HG03469 (cell line): ENCODE measurements around the gene RTF1.

ENCODE experiments used
- ATAC-seq: cut with Tn5 transposase; IDR thresholded peaks from one replicate; pipeline ENCODE4 v1.9.1; 2021; ENCODE audit warnings: mild to moderate bottlenecking, moderate library complexity, moderate number of reproducible peaks; ENCODE audit not compliant: unreplicated experiment

RTF1 gene

GRCh38 chr15:41484937-41485625 is 68.2 kb downstream of the RTF1 start:
- no peak for ATAC-seq

GRCh38 chr15:41486286-41486685 is 69.4 kb downstream of the RTF1 start:
- no peak for ATAC-seq

GRCh38 chr15:41487381-41487780 is 70.5 kb downstream of the RTF1 start:
- ATAC-seq: no peak

GRCh38 chr15:41487802-41488201 is 70.9 kb downstream of the RTF1 start:
- no peak for ATAC-seq

DNA sequence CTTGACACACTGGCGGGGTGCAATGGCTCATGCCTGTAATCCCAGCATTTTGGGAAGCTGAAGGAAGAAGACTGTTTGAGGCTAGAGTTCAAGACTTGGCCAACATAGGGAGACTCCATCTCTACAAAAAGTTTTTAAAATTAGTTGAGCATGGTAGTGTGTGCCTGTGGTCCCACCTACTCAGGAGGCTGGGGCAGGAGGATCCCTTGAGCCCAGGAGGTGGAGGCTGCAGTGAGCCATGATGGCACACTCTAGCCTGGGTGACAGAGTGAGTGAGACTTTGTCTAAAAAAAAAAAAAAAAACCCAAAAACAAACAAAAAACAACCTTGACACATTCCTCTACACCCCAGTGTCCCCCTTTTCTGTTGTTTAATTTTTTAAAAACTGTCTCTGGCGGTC is 72.7 kb downstream of the RTF1 start:
- no peak for ATAC-seq

GRCh38 chr15:41490355-41490754 is 73.5 kb downstream of the RTF1 start:
- ATAC-seq: no peak

GRCh38 chr15:41491889-41492288 is 75.0 kb downstream of the RTF1 start:
- ATAC-seq: no peak

DNA sequence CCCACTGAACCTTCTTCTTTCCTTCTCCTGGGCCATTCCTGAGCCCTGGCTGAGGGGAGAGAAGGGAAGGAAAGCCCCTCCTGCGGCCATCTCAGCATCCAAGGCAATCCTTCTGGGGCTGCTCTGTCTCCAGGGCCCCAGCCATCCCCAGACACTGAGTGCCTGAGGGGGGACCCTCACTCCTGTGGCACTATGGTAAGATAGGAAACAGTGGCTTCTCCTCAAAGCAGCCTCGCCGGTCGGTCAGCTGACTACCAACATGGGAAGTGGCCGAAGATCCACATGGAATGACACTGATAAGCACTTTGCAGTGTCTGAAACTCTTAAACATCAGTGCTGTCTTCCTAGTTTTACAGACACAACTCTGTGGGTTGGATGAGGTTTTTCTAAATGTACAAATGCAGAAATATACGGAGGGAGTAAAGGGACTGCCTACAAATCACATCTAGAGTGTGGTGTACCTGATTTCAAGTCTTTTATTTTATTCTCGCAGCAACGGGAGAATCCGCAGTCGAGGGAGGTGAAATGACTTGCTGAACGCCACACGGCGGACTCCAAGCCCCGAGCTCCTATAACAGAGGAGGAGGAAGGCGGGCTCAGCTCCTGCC is 75.8 kb downstream of the RTF1 start:
- ATAC-seq: no peak

DNA sequence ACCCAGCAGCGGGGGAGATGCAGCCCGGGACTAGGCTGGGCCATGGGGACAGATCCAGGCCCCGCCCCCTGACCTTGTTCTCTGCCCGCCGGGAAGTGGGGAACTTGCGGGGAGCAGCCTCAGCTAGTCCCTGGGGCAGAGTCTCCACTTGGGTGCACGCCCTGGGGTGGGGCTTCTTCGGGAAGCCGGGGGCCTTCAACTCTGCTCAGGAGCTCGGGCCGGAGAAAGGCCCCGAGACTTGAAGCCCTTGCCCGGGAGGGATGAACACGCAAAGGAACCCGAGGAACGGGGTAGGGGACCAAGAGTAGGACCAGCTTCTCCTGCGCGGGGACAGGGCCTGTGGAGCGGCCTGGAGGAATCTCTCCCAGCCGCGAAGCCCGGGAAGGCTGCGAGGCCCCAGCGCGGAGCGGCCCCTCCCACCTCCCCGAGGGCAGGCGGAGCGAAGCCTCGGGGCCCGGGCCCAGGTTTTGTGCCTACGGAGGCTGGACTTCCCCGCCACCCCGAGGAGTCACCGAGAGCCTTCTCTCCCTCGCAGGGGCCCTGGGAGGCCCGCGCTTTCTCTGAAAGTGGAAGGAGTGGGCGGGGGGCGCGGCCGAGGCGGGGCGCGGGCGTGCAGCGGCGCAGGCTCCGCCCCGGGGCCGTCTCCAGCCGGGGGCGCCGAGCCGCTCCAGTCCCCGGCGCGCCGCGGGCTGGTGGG is 76.5 kb downstream of the RTF1 start, which contains the start of gene ITPKA:
Gene ITPKA (plus strand): TSS at position 670 of the 697 bp plus-strand sequence. CDS start 54 bp downstream, outside the sequence.
- no peak for ATAC-seq

GRCh38 chr15:41493902-41494189 is 77.0 kb downstream of the RTF1 start:
- ATAC-seq: no peak

DNA sequence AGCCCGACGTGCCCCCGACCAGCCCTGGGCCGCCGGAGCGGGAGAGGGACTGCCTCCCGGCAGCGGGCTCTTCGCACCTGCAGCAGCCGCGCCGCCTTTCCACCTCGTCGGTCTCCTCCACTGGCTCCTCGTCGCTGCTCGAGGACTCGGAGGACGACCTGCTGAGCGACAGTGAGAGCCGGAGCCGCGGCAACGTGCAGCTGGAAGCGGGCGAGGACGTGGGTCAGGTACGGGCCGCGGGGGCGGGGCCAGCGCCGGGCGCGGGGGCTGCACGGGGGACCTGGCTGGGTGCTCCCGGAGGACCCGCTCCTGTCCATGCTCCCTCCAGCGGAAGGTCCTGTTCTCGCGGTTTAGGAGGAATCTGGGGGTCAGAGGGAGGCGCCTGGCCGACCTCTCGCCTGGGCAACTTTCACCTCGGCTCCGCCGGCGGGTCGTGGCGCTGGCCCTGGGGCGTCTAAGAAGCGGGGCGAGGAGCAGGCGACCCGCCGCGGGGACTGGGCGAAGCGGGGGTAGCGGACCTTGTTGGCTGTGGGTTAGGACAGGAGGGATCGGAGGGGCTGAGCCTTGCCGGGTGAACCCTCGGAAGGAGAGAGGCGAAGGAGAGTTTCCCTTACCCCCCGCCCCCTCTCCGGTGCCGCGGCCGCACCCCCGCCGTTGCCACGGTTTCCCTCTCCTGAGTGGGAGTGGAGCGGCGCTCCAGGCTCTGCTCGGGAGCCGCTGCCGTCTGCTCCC is 77.5 kb downstream of the RTF1 start:
- no peak for ATAC-seq

DNA sequence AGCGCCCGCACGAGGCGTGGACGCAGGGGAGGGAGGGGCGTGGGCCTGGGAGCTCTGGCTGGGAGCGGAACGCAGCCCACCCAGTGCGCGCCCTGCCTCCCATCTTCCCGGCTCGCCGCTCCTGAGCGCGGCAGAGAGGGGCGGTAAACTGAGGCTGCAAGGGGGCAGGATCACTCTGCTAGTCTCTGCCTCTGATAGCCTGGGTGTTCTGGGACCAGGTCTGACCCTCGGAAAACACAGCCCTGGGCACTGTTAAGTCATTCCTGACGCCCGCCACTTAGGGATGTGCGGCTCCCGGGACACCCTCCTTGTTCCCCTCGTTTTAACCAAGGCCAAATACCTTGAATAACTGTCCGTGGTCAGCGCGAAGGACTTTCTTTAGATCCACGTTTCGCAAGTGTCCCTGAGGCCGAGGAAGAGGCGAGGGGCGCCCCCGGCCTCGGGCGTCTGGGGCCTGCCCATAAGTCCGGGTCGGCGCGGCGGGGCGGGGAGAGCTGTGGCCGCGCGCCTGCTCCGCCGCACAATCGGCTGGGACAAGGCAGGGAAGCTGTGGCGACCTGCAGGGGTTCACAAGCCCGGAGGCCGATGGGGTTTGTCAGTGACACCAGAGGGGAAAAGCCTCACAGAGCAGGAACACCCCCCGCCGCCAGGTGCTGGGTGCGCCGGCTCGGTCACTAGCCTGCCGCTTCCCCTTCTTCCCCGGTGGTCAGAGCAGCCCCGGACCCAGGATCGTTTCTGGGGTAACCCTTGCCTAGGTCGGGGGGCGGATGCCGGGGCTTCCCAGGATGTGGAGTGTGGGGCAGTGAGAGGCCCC is 78.2 kb downstream of the RTF1 start:
- no peak for ATAC-seq

DNA sequence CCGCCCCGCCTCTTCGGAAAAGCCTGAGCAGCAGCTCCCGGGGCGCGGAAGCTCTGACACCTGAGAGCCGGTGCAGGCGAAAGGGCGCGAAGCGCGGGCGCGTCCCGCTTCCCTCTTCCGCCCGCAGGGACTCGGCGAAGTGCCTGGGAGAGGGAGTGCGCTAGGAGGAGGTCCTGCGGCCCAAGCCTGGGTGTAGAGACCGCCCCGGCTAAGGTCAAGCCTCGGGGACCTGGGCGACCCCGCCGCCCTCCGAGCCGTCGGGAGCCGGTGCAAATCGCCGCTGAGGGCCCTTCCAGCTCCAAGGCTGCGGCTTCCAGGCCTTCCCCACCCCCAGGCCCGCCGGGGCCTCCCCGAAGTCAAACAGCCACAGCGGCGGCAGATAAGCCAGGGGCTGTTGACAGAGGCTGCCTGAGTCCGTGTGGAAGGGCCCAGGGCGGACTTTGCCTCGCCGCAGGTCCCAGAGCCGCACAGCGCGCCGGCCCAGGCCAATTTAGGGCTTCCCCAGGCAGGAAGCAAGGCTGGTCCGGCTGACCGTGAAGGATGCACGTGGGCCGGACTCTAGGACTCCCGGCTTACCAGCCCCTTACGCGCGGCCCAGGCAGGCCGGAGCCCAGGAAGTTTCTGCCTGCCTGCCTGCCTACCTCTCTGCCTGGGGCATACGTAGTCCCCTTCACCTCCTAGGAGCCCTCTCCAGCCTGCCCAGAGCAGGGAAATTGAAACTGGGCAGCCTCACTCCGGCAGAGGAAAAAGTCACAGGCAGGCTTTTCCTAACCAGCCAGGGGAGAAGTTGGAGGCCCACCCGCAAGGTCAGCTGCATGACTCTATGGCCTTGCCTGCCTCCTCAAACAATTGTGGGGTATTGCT is 79.1 kb downstream of the RTF1 start:
- no peak for ATAC-seq

- ATAC-seq: no peak
Measured at GRCh38 chr15:41498657-41499056, 81.8 kb downstream of the RTF1 start.

GRCh38 chr15:41499109-41499851 is 82.4 kb downstream of the RTF1 start:
- no peak for ATAC-seq

DNA sequence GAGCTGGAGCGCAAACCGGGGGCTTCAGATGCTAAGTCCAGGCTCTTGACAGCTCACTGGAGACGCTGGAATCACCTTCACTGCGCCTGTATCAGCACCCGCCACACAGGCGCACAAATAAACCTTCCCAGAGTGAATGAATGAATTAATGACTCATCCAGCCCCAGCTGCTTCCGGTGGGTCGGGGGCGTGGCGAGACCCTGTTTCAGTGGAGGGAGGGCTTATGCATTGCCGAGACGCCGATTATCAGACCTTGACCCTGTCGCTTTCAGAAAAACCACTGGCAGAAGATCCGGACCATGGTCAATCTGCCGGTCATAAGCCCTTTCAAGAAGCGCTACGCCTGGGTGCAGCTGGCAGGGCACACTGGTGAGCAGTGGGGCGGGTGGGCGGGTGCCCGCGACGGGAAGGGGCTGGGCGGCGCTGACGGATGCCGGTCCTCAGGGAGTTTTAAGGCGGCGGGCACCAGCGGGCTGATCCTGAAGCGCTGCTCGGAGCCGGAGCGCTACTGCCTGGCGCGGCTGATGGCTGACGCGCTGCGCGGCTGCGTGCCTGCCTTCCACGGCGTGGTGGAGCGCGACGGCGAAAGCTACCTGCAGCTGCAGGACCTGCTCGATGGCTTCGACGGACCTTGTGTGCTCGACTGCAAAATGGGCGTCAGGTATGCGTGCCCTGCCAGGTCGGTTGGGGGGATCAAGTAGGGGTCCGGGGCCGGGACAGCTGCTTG is 84.5 kb downstream of the RTF1 start:
- no peak for ATAC-seq

DNA sequence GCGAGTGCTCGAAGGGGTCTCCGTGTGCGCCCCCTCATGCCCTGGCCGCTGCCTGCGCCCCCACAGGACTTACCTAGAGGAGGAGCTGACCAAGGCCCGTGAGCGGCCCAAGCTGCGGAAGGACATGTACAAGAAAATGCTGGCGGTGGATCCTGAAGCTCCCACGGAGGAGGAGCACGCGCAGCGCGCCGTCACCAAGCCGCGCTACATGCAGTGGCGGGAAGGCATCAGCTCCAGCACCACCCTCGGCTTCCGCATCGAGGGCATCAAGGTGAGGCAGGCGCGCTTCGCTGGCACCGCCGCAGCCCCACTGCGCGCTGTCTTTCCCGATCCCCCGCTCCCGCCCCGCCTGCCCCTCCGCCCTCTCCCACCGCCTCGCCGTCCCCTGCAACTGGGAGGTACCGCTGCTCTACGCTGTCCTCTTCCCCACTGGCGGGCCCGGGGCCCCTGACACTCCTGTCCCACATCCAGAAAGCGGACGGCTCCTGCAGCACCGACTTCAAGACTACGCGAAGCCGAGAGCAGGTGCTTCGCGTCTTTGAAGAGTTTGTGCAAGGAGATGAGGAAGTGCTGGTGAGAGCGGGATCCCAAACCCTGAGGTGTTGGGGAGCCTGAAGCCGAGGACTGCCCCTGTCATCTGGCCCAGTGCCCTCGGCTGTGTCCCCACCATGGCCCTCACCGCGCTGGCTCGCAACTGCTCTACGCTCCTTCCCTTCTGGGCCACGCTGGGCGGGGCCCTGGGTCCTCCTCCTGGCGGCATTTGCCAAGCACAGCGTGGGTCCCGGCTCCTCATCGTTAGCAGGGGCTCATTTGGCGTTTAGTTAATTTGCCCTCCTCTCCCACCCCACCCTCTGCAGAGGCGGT is 85.3 kb downstream of the RTF1 start:
- ATAC-seq: no peak
